Measurements from ENCODE around the gene ZSCAN23. TPM values are rescaled to one million over a fixed set of nuclear protein-coding genes. Genes with fewer than 3 reads are reported as not detected.

The ZSCAN23 gene
- total and polyA plus RNA-seq, 9 of the 15 experiments (the other 6 are each of a cell fraction or from before 2014, with no cell fraction given), result 0.05 to 0.29 (median 0.21) TPM; not detected in 1

- TF ChIP-seq SP1 (CRISPR knock-in tag; IDR thresholded peaks at IDR 0.05), result peak; percentile 53; the same call in 1 of the 2 replicates
- TF ChIP-seq SIRT6 (IDR thresholded peaks at IDR 0.05; ENCODE audit: low read depth, low read length), result no peak
- no peak for TF ChIP-seq ZNF212 (CRISPR knock-in tag; IDR thresholded peaks at IDR 0.05)
- TF ChIP-seq MYBL2 (IDR thresholded peaks at IDR 0.05; ENCODE audit: low read depth), result no peak
- TF ChIP-seq MYBL2 (CRISPR knock-in tag; IDR thresholded peaks at IDR 0.05; ENCODE audit: borderline replicate concordance), result no peak
- TF ChIP-seq ZSCAN29 (IDR thresholded peaks at IDR 0.05), result peak; percentile 87
- TF ChIP-seq WHSC1 (IDR thresholded peaks at IDR 0.05; ENCODE audit: low read length), result no peak
- TF ChIP-seq LCOR (CRISPR knock-in tag; IDR thresholded peaks at IDR 0.05), result no peak; the same call in 1 of the 2 replicates
- TF ChIP-seq, protein P1, sequence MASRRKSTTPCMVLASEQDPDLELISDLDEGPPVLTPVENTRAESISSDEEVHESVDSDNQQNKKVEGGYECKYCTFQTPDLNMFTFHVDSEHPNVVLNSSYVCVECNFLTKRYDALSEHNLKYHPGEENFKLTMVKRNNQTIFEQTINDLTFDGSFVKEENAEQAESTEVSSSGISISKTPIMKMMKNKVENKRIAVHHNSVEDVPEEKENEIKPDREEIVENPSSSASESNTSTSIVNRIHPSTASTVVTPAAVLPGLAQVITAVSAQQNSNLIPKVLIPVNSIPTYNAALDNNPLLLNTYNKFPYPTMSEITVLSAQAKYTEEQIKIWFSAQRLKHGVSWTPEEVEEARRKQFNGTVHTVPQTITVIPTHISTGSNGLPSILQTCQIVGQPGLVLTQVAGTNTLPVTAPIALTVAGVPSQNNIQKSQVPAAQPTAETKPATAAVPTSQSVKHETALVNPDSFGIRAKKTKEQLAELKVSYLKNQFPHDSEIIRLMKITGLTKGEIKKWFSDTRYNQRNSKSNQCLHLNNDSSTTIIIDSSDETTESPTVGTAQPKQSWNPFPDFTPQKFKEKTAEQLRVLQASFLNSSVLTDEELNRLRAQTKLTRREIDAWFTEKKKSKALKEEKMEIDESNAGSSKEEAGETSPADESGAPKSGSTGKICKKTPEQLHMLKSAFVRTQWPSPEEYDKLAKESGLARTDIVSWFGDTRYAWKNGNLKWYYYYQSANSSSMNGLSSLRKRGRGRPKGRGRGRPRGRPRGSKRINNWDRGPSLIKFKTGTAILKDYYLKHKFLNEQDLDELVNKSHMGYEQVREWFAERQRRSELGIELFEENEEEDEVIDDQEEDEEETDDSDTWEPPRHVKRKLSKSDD (conservative IDR thresholded peaks at IDR 0.05; ENCODE audit: low read length), result 0 out of 2 replicates have a peak, but pooled peaks have one; percentile 49
- TF ChIP-seq CHAMP1 (IDR thresholded peaks at IDR 0.05), result peak; percentile 83; the same call in 1 of the 2 replicates
- no peak for TF ChIP-seq TFE3 (CRISPR knock-in tag; IDR thresholded peaks at IDR 0.05)
- TF ChIP-seq CHD4 (IDR thresholded peaks at IDR 0.05; ENCODE audit: insufficient read depth, insufficient replicate concordance, low read depth, low read length, poor library complexity, severe bottlenecking), result no peak
- TF ChIP-seq, protein P2, sequence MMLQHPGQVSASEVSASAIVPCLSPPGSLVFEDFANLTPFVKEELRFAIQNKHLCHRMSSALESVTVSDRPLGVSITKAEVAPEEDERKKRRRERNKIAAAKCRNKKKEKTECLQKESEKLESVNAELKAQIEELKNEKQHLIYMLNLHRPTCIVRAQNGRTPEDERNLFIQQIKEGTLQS (IDR thresholded peaks at IDR 0.05), result no peak
- TF ChIP-seq, protein P2 (CRISPR knock-in tag; conservative IDR thresholded peaks at IDR 0.05), result 0 out of 2 replicates have a peak, but pooled peaks have one; percentile 26
- TF ChIP-seq U2AF2 (optimal IDR thresholded peaks at IDR 0.05; ENCODE audit: low read depth, low read length), result no peak
- TF ChIP-seq, protein P3, sequence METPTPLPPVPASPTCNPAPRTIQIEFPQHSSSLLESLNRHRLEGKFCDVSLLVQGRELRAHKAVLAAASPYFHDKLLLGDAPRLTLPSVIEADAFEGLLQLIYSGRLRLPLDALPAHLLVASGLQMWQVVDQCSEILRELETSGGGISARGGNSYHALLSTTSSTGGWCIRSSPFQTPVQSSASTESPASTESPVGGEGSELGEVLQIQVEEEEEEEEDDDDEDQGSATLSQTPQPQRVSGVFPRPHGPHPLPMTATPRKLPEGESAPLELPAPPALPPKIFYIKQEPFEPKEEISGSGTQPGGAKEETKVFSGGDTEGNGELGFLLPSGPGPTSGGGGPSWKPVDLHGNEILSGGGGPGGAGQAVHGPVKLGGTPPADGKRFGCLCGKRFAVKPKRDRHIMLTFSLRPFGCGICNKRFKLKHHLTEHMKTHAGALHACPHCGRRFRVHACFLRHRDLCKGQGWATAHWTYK (CRISPR knock-in tag; IDR thresholded peaks at IDR 0.05), result no peak
- TF ChIP-seq BMI1 (IDR thresholded peaks at IDR 0.05; ENCODE audit: low read length), result no peak
Measured at GRCh38 chr6:28474441-28475219, 31.3 kb upstream of the ZSCAN23 start (continued).
